Stimulated activated CD8-positive, alpha-beta memory T cell treated with anti-CD3 and anti-CD28 coated beads, Interleukin-4, amount 100 ng/mL, for 48 hours (primary cell): ENCODE results near the gene GRK7.
"Not testable (repeated sequence)": the region's sequence is repeated elsewhere in the genome, so short reads cannot be mapped to it uniquely, and the experiment has no call there.

Experiments
- DNase-seq: peaks from one replicate; pipeline ENCODE4 v3.0.0-alpha.2; 2020

Gene GRK7

GRCh38 chr3:141796889-141797781, 33.9 kb downstream of the GRK7 start:
- DNase-seq: peak; percentile 65

GRCh38 chr3:141797819-141798447, 34.7 kb downstream of the GRK7 start:
- peak; percentile 29 for DNase-seq

GRCh38 chr3:141798448-141798845, 35.2 kb downstream of the GRK7 start:
- DNase-seq: no peak

- DNase-seq: no peak
Observed at GRCh38 chr3:141802316-141803077, 39.3 kb downstream of the GRK7 start.

GRCh38 chr3:141803538-141803937, 40.3 kb downstream of the GRK7 start:
- DNase-seq: not testable (repeated sequence)

- no peak for DNase-seq
Observed at GRCh38 chr3:141804447-141804777, 41.2 kb downstream of the GRK7 start.

GRCh38 chr3:141804778-141805639, 41.8 kb downstream of the GRK7 start:
- DNase-seq: no peak

GRCh38 chr3:141807277-141808033, 44.2 kb downstream of the GRK7 start:
- DNase-seq: no peak

GRCh38 chr3:141808586-141808985, 45.4 kb downstream of the GRK7 start:
- DNase-seq: no peak

- no peak for DNase-seq
Observed at GRCh38 chr3:141810161-141810560, 47.0 kb downstream of the GRK7 start.

- DNase-seq: no peak
Observed at GRCh38 chr3:141811348-141811747, 48.1 kb downstream of the GRK7 start.

GRCh38 chr3:141812084-141812483, 48.9 kb downstream of the GRK7 start:
- no peak for DNase-seq

- DNase-seq: no peak
Observed at GRCh38 chr3:141812586-141812985, 49.4 kb downstream of the GRK7 start.
